Stimulated activated naive CD8-positive, alpha-beta T cell treated with anti-CD3 and anti-CD28 coated beads, Interleukin-15, Interleukin-2, amounts not matched to agents 100 U/mL and 50 U/mL, for 24 hours (primary cell): Measurements from ENCODE around the gene LRMDA.

ENCODE experiments used
- ATAC-seq: fragments of 150-1000 bp; cut with Tn5 transposase; one replicate; pipeline ENCODE4 v1.10.0; 2021
- DNase-seq: peaks from one replicate; pipeline ENCODE4 v3.0.0; 2021

LRMDA gene

DNA sequence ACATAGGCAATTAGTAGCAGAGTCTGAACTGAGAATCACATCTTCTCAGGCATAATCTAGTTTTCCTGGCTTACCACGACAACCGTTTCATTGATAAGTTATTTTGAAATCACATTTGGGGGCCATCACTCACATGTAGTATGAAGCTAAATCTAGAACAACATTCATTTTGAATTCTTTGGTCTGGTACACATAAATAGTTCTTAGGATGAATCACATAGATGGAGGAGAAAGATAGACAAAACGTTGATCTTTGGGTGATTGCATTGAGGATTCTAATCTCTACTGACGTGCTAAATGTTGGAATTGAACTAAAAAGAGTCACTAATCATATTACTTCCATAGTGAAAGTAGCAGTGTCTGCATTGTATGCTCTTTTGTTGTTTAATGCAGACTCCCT lies 1022.6 kb downstream of the LRMDA start:
- ATAC-seq (no peak), DNase-seq (no peak)

DNA sequence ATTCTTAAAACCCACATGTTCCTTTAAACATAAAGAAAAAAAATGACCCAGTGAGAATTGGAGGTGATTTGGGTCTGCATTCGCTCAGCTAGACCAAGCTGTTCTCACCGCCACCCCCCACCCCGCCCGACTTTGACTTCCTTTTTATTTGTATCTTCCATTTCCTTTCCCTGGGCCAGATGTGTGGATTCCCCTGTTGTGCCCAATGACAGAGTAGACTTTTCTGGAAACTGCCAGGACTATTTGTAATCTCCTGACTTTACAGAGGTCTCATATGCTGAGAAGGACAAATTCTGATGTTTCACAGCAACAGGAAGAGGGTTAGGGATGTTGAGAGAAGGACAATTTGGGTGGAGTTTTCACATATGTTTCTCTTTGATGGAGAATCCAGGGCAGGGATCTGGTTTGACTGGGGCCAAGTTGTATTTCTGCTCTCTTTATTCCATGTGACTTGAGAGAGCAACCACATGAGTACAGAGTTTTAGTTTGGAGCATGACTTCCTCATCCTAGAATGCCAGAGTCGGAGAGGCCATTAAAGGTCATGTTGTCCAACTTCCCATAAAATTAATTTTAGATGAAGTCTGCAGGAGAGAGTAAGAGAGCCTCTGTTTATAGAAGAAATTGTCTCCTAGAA lies 1023.2 kb downstream of the LRMDA start:
- DNase-seq (no peak), ATAC-seq (no peak)

DNA sequence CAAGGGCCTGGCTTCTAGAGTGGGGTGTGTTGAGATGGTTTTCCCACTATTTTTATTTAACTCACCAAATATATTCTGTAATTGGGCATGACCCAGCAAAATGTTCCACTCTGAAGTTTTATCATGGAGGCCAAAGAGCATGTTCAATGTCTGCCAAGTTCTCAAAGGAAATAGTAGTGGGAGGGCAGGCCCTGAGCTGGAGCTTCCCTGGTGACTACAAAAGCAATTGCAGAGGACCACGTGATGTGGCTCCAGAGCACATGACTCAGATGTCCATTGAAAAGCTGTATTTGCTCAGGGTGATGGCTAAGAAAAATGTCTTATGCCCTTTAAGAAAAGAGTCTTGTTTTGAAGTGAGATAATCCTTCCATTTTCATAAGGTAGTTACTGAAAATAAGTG lies 1024.8 kb downstream of the LRMDA start:
- ATAC-seq, result no peak
- no peak for DNase-seq

DNA sequence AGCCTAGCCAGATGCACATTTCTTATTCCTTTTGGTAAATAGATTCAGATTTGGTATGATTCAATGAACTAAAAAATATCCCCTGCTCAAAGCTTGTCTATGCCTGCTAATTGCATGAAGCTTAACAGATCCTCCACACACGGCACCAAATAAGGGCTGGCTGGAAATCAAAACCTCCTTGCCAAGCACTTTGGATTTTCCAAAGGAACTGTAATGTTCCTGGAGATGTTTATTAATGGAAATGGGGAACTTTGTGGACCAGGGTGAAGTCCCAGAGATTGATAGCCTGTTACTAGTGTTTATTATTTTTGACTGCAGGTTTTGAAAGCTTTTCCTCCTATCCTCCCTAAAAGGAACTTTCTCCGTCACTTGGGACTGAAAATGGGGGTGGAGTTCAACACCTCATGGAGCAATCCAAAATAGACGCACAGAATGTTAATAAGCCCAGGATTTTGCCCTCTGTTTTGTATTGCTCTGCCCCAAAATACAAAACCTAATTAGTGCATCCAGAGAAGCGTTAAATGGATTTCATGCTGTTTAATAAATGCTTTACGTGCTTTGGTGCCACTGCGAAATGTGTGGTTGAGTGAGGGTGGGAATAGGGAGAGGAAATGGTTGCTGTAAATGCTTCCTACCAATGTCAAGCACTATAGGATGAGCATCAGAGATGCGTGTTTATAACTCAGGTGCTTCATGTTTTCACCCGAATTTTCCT lies 1027.7 kb downstream of the LRMDA start:
- DNase-seq (no peak), ATAC-seq (no peak)

DNA sequence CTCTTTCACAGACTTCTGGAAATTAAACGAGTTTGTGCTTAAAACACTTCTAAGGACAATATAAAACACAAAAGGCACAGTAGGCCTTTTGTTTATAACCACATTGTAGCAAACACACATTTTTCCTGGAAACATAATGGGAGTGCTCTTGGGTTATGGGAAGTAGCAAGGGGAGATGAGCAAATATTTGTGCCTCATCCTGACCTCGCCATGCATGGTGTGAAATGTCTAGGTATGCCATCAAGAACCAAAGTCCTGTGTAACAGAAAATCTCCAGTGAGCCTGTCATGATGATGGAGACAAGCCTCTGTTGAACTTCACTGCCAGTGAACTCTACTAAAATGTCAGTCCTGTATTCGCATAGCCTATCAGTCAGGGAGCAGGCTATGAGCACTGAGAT lies 1029.6 kb downstream of the LRMDA start:
- DNase-seq (no peak), ATAC-seq (no peak)

DNA sequence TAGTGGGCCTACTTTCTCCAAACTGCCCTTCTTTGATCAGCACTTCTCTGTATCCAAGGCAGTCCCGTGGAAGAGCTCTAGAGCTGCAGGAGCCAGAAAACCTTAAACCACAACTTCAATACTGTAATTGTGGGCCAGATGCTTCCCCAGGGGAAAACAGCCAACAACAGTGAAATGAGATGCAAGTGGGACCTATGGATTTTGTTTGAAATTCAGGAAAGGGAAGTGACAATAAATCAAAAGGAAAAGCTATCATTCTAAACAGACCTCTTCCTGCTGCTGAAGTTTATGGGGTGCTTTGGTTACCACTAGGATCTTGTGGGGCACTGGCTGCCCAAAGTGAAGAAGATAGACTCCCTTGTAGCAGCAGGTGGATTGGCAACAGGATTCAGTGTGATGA lies 1031.7 kb downstream of the LRMDA start:
- DNase-seq, result no peak
- no peak for ATAC-seq

DNA sequence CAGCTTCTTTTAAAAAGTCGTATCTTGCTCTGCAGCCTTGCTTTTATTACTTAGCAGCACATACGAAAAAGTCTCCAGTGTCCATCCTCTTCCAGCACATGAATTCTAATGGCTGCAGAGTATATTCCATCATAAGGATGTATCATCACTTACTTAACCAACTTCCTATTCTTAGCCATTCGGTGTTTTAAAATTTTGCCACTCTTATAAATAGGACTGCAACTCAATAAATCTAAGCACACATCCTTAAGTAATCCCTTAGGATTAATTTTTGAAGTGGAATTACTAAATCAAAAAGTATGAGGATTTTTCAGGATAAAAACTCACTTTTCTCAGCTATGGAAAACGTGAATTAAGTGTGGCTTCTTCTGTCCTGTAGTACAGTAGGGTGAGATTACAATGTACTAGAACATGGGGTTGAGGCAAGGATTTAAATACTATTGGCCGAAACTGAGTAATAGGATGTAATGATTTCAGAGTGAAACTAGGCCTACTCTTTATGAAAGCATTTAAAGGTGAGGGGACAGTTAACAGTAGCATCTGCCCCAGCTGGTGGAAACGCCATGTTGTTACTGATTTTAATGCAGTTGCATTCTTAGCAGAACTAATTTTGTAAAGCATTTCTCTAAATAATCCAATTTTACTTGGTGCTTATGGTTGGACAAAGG lies 1035.5 kb downstream of the LRMDA start:
- no peak for DNase-seq
- no peak for ATAC-seq

DNA sequence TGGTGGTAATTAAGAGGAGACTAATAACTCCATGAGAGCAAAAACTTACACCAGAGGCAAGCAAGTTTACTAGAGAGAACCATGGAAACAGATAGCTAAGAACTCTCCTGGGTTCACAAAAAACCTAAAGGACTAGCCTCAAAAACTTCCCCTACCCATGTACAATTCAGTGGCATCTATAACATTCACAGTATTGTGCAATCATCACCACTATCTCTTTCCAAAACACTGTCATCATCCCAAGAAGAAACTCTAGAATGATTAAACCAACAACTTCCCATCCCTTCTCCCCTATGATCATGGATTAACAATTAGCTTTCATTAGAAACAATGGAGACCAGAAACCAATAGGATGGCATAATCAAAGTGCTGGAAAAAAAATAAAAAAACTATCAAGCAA lies 1038.3 kb downstream of the LRMDA start:
- ATAC-seq (no peak), DNase-seq (no peak)

DNA sequence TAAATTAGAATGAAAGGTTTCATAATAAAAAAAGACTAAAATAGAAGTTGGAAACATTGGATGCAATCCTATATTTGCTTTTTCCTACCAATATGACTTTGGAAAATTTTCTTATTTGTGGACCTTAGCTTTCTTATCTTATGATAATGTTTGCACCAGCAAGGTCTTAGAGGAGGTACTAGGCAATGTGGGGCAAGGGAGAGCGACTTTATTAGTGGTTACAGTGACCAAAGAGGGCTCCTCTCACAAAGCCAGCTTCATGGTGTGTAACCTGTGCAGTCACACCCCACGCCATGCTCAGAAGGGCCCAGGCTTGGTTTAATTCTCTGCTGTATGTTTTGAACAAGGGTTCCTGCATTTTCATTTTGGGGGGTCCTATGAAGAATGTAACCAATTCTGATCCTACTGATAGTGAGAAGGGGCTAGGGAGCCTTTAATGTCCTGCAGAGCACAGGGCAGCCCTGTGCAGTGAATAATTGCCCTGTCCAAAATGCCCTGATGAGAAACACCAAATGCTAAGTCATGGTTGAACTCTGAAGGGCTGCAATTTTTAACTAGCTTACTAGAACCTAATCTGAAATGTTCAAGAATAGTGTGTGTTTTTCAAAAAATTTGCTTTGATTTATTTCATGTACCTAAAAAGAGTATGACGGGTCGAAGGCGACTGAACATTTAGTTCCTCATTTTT lies 1047.8 kb downstream of the LRMDA start:
- DNase-seq (no peak), ATAC-seq (no peak)

DNA sequence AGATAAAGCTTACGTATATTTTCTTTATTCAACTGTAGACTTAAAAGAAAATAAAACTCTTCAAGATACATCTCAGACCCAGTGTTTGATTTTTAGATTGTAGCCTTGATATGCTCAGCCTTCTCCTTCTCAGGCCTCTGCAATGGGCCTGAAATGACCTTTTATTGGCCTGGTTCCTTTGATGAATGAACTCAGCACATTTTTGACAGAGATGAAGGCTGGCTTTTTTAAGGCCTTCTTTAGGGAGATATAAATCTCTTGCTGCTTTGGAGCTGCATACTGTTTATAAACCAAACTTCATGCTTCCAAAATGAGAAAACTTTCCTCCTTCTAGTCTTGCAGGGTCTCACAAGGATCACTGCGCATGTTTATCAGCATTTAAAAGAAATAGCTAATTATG lies 1049.8 kb downstream of the LRMDA start:
- DNase-seq (no peak), ATAC-seq (no peak)

DNA sequence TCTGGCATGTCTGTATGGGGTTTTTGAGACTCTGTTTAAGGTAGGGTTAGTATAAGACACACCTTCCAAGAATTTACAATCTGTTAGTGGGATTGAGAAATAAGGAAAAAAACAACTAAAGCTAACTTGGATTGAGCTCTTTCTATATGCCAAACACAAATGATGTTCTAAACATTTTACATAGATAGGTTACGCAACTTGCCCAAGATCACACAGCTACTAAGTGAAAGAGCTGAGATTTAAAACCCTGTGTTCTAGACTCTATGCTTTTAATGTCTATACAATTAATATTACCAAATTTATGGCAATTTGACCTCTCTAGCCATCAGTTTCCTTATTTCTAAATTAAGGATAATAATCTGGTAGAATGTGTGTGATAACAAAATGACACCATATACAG lies 1056.2 kb downstream of the LRMDA start:
- no peak for DNase-seq
- ATAC-seq, result no peak

DNA sequence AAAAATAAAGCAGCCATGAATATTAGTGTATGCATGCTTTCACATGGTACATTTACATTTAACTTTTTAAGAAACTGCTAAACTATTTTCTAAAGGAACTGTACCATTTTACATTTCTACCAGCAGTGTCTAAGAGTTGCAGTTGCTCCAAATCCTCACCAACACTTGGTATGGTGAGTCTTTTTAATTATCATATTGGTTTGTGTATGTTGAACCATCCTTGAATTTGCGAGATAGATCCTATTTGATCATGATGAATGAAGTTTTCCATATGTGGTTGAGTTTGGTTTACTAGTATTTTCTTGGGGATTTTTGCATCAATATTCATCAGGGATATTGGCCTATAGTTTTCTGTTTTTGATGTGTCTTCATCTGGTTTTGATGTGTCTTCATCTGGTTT lies 1057.2 kb downstream of the LRMDA start:
- no peak for ATAC-seq
- no peak for DNase-seq

DNA sequence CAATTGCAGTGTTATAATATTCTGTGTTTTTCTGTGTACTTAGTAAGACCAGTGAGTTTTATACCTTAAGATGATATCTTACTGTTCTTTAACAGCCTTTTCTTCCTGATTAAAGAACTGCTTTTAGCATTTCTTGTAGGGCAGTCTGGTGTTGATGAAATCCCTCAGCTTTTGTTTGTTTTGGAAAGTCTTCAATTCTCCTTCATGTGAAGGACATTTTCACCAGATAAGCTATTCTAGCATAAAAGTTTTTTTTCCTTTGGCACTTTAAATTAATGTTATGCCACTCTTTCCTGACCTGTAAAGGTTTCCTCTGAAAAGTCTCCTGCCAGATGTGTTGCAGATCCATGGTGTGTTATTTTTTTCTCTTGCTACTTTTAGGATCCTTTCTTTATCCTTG lies 1059.8 kb downstream of the LRMDA start:
- ATAC-seq, result no peak
- no peak for DNase-seq

DNA sequence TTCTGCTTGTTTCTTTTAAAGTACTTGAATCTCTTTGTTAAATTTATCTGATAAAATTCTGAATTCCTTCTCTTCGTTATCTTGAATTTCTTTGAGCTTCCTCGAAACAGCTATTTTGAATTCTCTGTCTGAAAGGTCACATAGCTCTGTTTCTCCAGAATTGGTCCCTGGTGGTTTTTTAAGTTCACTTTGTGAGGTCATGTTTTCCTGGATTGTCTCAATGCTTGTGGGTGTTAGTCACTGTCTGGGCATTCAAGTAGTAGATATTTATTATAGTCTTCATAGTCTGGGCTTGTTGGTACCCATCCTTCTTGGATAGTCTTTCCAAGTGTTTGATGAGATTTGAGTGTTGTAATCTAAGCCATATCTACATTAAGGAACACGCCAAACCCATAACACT lies 1060.6 kb downstream of the LRMDA start:
- DNase-seq, result no peak

DNA sequence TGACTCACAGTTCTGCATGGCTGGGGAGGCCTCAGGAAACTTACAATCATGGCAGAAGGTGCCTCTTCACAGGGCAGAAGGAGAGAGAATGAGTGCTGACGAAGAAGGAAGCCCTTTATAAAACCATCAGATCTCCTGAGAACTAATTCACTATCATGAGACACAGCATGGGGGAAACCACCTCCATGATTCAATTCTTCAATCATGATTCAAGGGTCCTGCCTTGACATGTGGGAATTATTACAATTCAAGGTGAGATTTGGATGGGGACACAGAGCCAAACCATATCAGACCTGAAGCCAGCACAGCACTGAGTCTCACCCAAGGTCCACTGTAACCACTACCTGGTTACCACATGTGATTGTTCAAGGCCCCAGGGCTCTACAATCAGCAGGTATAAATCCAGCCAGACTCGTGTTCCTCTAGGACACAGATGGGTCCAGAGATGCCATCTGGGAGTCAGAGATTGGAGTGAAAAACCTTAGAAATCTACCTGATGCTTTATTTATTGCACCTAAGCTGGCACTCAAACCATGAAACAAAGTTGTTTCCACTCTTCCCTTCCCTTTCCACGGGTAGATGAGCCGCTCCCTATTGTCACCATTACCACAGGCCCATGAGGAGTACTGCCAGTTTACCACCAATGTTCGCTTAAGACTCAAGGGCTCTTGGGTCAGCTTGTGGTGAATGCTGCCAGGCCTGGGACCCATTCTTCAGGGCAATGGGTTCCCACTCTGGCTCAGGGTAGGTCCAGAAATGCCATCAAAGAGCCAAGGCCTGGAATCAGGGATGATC lies 1061.5 kb downstream of the LRMDA start:
- ATAC-seq (no peak), DNase-seq (no peak)

More for the DNA sequence above, 1060.6 kb downstream of the LRMDA start:
- no peak for ATAC-seq

DNA sequence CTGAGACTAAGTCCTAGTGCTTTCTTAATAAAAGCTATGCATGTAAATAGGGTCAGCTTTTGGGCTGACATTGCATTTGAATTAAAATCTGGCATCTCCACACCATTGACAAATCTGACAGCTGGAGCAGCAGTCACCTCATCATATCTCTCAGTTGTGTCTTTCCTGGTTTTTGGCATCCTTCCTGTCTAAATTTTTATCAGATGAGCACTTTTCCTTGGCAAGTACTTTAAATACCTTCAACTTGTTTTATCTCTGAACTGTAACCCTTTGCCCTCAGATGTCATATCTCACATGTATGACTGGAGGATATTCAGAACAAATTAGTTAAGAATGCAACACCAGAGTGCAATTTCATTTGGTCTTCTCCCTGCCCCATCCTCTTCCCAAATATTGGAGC lies 1066.2 kb downstream of the LRMDA start:
- no peak for DNase-seq

DNA sequence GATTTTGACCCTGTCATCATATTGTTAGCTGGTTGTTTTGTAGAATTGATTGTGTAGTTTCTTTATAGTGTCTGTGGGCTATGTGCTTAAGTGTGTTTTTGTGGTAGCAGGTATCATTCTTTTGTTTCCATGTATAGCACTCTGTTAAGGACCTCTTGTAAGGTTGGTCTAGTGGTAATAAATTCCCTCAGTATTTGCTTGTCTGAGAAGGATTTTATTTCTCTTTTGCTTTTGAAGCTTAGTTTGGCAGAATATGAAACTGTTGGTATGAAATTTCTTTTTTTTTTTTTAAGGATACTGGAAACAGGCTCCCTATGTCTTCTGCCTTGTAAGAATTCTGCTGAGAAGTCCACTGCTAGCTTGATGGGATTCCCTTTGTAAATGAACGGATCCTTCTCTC lies 1073.4 kb downstream of the LRMDA start:
- ATAC-seq, result no peak

More for the DNA sequence above, 1066.2 kb downstream of the LRMDA start:
- no peak for ATAC-seq

DNA sequence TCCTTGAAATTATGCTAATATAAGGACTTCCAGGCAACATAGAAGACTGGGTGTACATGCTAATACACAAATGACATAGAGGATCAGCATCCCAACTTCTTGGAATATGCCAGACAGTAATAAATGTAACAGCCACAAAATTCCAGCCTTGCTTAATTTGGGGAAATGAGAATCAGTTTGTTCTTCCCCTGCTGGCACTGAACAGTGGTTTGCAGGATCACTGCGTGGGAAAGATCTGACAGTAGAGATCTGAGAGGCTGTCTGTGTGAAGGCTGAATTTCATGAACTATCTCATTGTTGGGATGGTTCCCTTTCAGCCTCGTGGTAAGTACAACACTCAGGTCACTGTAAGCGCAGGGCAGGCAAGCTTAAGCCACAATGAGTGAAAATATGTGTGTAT lies 1078.0 kb downstream of the LRMDA start:
- ATAC-seq, result no peak

More for the DNA sequence above, 1073.4 kb downstream of the LRMDA start:
- DNase-seq, result no peak

DNA sequence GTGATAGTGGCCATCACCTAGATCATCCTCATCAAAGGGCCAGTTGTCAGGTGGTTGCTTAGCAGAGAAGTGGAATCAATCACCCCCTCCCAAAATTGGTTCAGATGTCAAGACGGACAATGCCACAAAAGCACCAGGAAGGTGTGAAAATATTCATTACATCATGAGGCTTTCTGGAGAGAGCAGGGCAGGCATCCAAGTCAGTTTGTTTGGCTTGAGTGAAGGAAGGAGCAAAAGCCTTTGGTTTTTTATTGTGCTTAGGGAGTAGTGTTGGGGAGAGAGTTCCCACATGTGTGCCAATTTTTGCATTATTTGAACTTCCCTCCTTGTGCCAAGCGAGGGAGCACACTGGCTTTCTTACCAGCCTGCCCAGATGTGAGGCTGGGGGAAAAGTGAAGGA lies 1082.9 kb downstream of the LRMDA start:
- no peak for ATAC-seq
- DNase-seq, result no peak

More for the DNA sequence above, 1078.0 kb downstream of the LRMDA start:
- DNase-seq, result no peak

DNA sequence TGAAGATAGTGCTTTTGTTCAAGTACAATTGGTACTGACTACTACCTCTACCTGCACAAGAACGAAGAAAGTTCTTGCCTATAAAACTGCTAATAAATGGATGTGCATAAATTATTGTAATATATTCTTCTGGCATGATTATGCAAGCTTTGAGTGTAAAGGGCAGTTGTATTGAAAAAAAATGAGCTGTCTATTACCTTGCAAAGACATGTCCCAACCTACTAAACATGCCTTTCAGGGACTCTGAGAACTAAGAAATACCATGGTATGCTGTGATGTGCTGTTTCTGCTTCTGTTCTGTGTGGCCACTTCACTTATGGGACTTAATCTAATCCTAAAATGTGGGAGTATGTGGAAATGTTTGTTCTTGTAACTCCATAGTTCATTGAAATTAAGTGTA lies 1083.4 kb downstream of the LRMDA start:
- no peak for ATAC-seq
- no peak for DNase-seq

DNA sequence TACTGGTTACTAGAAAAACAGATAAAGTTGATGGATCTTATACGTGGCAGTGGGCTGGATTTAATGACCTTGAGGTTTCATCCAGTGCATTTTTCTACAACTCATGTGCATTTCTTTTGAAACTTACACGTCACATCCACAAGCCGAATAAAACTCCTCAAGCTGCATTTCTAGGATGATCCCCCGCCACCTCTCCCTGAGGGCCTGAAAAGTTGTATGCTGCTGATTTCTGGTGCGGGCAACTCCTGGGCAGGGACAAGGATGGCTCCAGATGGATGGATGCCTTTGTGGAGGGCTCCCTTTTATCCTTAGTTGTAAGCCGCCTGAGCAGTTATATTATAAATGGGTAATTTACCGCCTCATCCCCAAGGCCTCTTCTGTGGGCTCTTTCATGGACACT lies 1091.1 kb downstream of the LRMDA start:
- no peak for DNase-seq
- ATAC-seq, result no peak

DNA sequence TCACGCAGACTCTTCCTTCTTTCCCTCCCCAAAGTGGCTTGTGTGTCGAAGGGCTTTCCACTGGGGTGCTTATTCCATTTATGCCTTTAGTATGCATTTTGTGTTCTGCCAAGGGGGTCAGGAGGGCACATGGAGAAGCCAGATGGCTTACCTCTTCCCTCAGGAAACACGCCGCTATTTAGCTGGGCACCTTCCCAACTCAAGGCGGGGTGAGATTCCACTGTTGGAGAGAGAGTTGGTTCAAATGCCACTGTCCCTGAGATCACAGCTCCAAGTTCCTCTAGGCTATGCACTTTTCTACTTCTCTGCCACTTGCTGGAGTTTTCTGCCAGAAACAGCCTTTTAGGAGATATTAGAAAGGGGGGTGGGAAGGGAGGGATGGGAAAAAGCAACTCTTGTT lies 1091.8 kb downstream of the LRMDA start:
- no peak for DNase-seq
- ATAC-seq, result no peak
